ENCODE data around the gene UVSSA. TPM values are rescaled to one million over a fixed set of nuclear protein-coding genes. Genes with fewer than 3 reads are reported as not detected.
A peak's percentile ranks its signal among the peaks of the same experiment; 100 is the strongest.

Gene UVSSA
- total and polyA plus RNA-seq, 12 donors: 2.4 to 11.9 (median 6.6) TPM

DNA sequence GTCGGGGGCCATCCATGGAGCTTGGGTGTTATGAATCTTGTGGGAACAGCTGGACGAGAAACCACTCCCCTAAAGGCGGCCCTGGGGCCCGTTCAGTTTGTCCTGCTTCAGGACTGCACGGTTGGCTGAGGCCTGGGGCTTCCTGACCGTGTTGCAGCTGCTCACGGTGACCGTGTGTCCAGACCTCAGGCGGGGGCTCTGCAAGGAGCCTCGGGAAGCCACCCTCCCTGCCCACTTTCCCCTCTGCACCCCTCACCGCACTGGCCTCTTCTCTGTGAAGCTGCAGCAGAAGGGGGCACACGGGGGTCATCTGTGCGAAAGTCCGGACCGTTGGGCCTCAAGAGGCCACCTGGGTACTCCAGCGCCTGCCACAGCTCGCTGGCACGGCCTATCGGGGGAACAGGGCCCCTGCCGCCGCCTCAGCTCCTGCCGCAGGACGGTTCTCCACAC is 29.4 kb downstream of the UVSSA start:
- Histone ChIP-seq H3K36me3 (peaks cover 0 to 67% (median 11%) of the 10 kb centered on the region in 9 donors), H3K27me3 (no peaks in the 10 kb centered on the region), H3K4me3 (no peak overlapping the region), H3K27ac (no peak overlapping the region), H3K9me3 (no peaks in the 10 kb centered on the region), H3K4me1 (no peaks in the 10 kb centered on the region)
- intact Hi-C loops (cut with DNase I): no loop called here
- WGBS, 2 donors: 91 to 94% methylated on average over 23 of the region's 23 CpGs
- ATAC-seq (no peak), DNase-seq (peak in 1 of 2 donors; percentile 9)
- TF ChIP-seq, protein P1, sequence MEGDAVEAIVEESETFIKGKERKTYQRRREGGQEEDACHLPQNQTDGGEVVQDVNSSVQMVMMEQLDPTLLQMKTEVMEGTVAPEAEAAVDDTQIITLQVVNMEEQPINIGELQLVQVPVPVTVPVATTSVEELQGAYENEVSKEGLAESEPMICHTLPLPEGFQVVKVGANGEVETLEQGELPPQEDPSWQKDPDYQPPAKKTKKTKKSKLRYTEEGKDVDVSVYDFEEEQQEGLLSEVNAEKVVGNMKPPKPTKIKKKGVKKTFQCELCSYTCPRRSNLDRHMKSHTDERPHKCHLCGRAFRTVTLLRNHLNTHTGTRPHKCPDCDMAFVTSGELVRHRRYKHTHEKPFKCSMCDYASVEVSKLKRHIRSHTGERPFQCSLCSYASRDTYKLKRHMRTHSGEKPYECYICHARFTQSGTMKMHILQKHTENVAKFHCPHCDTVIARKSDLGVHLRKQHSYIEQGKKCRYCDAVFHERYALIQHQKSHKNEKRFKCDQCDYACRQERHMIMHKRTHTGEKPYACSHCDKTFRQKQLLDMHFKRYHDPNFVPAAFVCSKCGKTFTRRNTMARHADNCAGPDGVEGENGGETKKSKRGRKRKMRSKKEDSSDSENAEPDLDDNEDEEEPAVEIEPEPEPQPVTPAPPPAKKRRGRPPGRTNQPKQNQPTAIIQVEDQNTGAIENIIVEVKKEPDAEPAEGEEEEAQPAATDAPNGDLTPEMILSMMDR (IDR thresholded peaks at IDR 0.05): no peak

DNA sequence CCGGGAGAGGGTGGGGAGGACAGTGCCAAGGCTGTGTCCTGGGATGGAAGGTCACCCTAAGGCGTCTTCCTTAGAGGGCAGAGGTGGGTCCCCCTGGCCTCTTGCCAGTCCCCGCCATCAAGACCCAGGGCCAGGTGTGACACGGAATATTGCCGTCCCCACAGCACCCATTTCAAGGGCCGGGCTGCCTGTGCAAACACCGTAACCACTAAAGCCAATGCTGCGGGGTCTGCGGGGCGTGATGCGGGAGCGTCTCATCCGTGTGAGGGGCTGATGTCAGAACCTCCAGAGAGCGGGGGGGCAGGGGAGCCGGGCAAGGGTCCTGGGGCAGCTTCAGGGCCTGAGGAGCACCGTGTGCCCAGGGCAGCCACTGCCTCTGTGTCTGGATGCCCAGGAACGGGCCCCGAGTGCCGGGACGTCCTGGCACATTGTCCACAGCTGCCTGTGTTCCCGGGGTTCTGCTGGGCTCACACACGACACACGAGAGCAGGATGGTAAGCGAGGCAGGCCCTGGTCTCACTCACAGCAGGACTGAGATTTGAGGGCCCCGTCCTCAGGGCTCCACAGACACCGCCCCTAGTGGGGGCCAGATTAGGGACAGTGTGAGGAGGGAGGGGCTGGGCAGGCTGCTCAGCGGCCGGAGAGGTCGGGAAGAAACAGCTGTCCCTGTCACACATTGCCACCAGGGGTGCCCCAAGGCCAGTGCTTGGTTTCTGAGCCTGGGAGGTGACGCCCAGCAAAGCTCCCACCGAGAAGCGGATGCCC is 30.0 kb downstream of the UVSSA start:
- Histone ChIP-seq H3K4me3 (no peak overlapping the region), H3K27ac (no peak overlapping the region), H3K27me3 (no peaks in the 10 kb centered on the region), H3K4me1 (no peaks in the 10 kb centered on the region), H3K36me3 (peaks cover 0 to 66% (median 11%) of the 10 kb centered on the region in 9 donors), H3K9me3 (no peaks in the 10 kb centered on the region)
- 92 to 93% methylated on average over 31 to 32 of the region's 32 CpGs for WGBS, 2 donors
- peak in 1 of 2 donors; percentile 11 for DNase-seq
- intact Hi-C loops (cut with DNase I): no loop called here
- TF ChIP-seq, protein P1 (IDR thresholded peaks at IDR 0.05): no peak
- no peak for ATAC-seq

- Histone ChIP-seq H3K27me3 (no peaks in the 10 kb centered on the region), H3K4me1 (no peaks in the 10 kb centered on the region), H3K4me3 (no peak overlapping the region), H3K27ac (no peak overlapping the region), H3K36me3 (peaks cover 0 to 67% (median 11%) of the 10 kb centered on the region in 9 donors), H3K9me3 (no peaks in the 10 kb centered on the region)
- DNase-seq (peak in 1 of 2 donors; percentile 8), ATAC-seq (no peak)
- TF ChIP-seq, protein P1 (IDR thresholded peaks at IDR 0.05): no peak
- intact Hi-C loops (cut with DNase I): no loop called here
- WGBS, 2 donors: 94 to 95% methylated on average over 19 of the region's 19 CpGs
Observed at GRCh38 chr4:1377606-1378261, 30.7 kb downstream of the UVSSA start.

DNA sequence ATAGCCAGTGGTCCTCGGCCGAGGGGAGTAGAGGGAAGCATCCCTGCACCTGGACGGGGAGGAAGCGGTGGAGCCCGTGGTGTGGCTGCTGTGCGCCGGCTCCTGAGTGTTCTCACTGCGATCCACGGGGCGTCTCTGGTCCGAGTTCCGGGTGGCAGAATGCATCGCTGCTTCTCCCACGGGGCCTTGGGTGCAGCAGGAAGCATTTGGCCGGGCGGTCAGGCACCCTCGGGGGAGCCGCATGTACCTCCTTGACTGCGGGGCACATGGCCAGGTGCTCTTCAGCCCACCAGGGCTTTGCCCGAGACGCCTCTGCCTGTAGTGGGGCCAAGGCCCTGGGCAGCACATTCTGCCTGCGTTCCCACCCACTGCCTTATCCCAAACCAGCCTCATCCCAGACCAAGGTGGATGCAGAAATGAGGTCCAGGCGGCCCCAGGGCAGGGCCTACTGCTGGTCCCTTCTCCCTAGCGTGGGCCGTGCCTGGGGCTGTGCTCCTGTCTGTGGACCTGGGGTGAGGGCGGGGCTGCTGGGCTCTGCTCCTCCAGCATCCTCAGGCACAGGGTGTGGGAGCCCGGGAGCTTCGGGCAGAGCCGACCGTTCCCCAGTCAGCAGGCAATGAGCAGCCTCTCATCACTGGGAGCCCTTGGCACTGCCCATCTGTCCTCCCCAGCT is 31.7 kb downstream of the UVSSA start:
- H3K4me3 ChIP-seq: no peak overlapping the region
- 91 to 93% methylated on average over 29 to 30 of the region's 30 CpGs for WGBS, 2 donors
- H3K27ac ChIP-seq: no peak overlapping the region
- no peaks in the 10 kb centered on the region for H3K4me1 ChIP-seq
- intact Hi-C loops (cut with DNase I): no loop called here
- TF ChIP-seq, protein P1 (IDR thresholded peaks at IDR 0.05): no peak
- H3K9me3 ChIP-seq: no peaks in the 10 kb centered on the region
- H3K27me3 ChIP-seq: no peaks in the 10 kb centered on the region
- peaks cover 0 to 66% (median 11%) of the 10 kb centered on the region in 9 donors for H3K36me3 ChIP-seq
- DNase-seq: peak in 1 of 2 donors; percentile 10
- ATAC-seq: no peak

Data from heart right ventricle (tissue), 16 donors.